K562 treated with DMSO at 1 percent for 48 hours (cell line): ENCODE results near the gene NUS1. TPM values are rescaled to one million over a fixed set of nuclear protein-coding genes. Genes with fewer than 3 reads are reported as not detected.

Experiments used
- total RNA-seq: library from RNA; unstranded; fragments of 300-600 nt; gene quantifications from 2 replicates; pipeline ENCODE4 v1.2.3, GENCODE V29; 2022; ENCODE audit warnings: low replicate concordance; ENCODE audit errors: extremely low read depth

The NUS1 gene
- 102 TPM in 1 of 2 replicates, not detected in the other for total RNA-seq

GRCh38 chr6:117674991-117675657, at the start of gene NUS1:
Gene NUS1 (plus strand): TSS chr6:117675469. CDS start chr6:117675671, 202 bp downstream.

Other genes starting within 250 kb of the NUS1 start
- not detected in 2 replicates for gene ROS1, start 249.5 kb upstream of the NUS1 start, total RNA-seq
- not detected in 2 replicates for gene DCBLD1, start 192.8 kb upstream of the NUS1 start, total RNA-seq
- not detected in 2 replicates for gene GOPC, start 73.0 kb upstream of the NUS1 start, total RNA-seq
- not detected in 2 replicates for gene SLC35F1, start 231.8 kb downstream of the NUS1 start, total RNA-seq